Cerebellar nuclear complex (tissue), 1 donor: ENCODE measurements around the gene PTPRD.

ENCODE experiments used
- DNase-seq, 2 experiments: peaks; one replicate each; lab custom pipeline; 2025; lab: John Stamatoyannopoulos, UW

The PTPRD gene

DNA sequence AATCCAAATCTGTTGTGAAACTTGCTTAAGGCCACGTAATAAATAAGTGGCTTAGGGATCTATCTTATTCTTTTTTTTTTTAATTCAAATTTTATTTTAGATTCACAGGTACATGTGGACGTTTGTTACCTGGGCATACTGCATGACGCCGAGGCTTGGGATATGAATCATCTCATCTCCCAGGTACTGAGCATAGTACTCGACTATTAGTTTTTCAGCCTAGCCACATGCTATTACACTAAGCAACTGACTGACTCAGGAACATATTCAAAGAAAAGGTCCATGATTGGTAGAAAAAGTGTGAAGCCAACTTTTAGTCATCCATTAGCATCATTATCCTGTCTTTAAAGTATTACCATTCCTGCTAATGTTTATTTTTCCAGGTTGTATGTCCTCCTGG, 1709.7 kb downstream of the PTPRD start:
- no peak for DNase-seq

DNA sequence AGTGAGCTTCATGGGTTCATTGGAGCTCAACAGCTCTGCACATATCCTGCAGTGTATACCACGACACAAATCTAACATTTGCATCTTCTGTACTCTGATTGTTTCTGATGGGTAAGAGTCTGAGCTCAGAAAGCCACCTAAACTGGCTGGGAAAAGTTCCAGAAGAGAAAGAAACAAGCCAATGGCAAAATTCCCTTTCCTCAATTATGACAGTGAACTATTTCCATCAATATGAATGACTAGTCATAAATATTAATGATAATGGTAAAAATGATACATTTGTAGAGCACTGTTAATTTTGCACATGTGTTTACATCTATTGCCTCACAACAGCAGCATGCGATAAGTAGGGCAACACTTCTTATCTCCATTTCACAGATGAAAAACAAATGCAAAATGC, 1711.7 kb downstream of the PTPRD start:
- DNase-seq: no peak

DNA sequence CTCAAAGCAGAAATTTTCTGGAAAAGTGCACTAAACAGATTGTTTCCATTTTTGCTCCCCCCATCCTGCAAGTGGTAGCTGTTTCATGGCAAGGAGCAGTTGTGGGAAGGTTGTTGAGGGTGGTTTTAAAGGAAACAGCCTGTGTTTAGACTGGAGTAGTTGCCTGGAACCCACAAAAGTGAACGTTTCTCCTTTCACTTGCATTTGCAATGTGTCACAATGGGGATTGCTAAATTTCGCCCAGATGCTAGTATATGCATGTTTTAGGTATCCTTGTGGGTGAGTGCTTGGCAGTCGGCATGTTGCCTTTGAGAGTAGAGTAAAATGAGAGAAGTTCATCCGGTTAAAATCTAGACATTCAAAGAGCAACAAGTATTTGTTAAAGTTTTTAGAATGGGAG, 1713.3 kb downstream of the PTPRD start:
- DNase-seq: no peak

DNA sequence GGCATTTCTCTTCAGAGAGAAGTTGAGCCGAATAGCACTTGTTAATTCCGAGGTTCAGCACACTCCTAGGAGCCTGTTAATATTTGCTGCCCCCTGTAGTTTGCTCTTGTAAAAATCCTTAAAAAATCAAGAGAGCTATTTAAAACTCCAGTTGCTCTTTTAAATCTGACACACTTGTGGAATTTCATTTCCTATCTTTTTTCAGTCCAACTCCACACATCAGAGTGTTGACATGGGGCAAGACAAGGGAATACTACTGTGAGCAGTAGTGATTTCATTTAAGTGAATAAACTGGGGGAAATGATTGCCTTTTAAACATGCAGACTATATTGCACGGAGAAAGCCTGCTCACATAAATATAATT, 1717.0 kb downstream of the PTPRD start:
- peak in 1 of 2 experiments; percentile 26 for DNase-seq

DNA sequence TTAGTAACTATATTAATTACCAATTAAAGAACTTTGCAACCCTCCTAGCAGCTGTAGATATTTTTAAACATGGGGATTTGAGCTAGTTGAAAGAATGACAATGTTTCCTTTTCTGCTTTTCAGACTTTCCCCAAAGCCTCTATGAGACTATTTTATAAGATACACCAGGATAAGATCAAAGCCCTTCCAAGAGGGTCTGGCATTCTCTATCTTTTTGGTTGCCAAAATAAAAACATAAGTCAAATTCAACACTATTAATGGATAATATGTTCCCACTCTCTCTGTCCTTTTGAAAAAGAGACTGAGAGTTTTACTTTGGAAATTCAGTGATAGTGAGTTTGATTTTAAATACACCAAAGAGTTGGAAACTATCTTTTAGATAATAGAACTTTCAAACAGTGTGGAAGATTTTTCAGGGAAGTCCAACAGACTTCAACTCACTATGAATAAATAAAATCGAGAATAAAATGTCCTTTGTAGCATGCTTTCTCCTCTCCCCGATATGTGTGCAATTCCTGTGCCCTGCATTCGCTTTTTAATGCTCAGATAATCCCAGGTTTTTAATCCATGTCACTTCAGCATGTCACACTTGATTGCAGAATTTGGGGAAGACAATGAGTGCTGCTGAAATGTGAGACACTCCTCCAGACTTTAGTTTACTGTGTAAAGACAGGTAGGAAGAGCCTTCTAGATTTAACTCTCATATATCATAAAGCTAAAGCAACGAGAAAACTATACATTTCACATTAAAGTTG, 1717.5 kb downstream of the PTPRD start:
- no peak for DNase-seq

DNA sequence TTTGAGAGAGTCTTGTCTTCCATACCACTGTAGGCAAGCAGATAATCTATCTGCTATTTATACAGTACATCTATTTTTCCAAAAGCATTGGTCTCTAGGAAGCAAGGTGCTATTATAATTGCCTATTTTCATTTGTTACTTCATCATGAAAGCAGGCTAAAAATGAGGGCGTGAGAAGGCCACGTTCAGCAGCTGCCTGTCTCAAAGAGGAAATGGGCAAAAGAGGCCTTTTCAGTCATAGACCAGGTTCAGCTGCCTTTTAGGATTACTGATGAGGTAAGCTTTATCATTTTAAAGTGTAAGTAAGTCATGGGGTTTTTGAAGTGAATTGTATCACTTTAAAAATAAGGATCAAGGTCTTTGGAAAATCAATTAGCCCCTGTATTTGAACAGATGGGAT, 1722.1 kb downstream of the PTPRD start:
- no peak for DNase-seq

DNA sequence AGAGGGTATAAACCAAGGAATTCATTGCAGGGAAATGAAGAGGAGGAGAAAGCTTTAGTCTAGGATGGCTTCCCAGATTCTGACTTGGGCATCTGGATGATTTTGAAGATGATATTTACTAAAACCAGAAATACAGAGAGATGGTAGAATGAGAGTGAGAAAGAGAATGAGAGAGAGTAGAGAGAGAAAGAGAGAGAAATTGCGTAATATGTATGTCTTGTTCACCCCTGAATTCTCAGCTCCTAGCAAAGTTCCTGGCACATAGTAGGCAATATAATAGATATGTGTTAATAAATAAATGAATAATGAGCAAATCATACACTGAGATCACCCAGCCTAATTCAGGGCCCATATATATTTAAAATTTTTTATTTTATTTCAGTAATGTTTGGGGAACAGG, 1723.7 kb downstream of the PTPRD start:
- no peak for DNase-seq

DNA sequence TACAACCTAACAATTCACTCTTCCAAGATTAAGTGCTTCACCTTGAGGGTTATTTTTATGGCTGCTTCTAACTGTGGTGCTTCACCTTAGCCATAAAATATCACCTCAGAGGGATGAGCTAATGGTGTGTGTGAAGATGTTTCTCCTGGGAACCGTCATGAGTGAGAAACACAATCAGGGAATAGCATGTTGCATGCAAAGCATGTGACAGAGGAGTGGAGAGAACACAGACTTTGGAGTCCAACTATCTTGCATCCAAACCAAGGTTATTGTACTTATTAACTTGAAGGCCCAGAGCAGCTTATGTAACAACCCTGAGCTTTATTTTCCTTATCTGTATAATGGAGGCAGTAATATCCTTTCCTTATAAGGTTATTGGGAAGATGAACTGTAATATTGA, 1724.2 kb downstream of the PTPRD start:
- DNase-seq: no peak

DNA sequence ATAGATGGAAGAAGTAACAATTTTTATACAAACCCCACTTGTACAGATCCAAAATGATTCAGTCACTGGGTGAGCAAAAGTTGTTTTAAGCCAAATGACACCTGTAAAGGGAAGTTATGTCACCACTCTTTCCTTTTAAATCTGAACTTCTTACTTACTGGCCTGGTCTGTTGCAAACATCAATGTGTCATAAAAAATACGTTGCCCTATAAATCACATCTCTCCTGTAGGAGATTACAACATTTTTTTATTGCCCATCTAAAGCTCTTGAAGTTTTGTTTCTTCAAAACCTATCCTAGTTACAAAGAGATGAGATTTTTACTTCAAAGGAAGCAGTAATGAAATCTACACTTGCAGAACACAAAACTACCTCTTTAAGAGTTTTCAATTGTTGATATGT, 1725.4 kb downstream of the PTPRD start:
- no peak for DNase-seq

DNA sequence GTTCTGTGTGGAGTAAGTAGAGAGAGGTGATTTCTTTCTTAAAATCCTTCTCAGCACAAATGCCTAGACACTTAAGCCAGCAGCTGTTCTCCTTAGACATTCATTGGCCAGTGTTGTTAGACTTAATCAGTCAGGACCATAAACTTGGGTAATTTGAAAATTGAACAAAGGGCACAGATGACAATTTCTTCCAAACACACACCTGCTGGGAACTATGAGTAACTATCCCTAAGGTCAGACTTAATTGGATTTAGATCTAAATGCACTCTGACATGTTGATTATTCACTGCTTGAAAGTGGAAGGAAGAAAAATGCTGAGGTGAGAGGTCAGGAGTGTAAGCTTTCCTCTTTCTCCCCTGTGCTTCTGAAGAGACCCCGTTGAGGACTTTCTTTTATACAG, 1729.5 kb downstream of the PTPRD start:
- DNase-seq: no peak

DNA sequence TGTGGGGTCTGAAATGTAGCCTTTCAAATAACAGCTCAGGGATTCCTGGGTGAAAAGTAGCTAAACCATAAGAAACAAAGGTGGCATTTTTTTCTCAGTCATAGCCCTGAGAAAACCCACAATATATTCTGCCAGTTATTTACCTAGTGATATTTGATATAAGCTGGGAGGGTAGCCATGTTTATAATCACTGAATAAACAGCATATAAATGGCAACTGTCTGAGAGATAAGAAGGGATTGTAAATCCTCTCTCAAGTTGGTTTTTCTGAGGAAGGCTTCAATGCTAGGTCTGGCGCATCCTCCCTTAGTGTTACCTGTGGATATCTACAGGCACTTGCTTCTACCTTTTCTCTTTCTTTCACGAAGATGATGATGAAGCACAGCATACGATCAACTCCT, 1732.7 kb downstream of the PTPRD start:
- DNase-seq: no peak

DNA sequence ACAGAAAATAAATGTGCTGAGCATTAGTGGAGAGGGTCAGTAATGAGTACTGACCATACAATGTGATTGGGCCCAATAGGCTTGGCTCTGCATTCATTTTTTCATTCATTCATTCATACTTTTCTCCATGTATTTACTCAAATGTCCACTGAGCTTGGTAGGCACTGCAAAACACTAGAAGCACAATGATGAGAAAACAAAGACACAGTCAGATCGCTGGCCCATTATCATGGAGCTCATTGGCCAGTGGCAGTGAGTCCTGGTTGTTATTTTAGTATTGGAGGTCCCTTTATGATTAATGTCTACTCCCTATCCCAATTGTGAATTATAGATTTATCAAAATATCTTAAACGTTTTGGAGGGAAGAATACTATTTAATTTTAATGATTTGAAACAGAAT, 1733.5 kb downstream of the PTPRD start:
- no peak for DNase-seq

DNA sequence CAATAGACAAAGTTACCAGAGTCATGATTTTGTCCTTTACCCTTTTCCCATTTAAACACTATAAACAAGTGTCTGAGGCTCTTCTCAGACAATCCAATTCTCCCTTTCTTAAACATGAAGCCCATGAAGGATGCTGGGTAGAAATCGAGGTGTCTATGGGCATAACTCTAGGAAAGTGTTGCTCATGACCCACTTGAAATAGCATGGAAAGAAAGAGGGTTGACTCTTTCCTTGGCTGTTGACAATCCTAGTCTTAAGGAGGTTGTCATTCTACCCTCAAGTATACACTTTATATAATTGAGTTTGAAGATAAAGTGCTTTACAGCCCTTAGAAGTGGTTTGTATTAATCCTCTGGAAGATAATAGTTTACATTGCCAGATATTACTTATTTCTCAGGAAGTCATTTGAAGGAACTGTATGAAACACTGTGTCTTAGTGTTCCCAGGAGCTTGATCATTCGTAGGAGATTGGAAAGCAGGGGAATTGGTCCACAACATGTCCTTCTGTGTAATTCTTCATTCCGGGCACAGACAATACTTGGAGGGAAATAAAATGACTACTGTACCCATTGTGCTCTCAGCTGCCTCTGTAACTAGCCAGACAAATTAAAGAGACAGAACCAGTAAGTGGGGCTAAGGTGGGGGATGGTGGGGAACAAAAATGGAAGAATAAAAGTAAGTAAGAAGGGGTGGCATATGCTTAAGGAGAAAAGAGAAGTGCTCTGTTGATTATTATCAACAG, 1734.9 kb downstream of the PTPRD start:
- no peak for DNase-seq

DNA sequence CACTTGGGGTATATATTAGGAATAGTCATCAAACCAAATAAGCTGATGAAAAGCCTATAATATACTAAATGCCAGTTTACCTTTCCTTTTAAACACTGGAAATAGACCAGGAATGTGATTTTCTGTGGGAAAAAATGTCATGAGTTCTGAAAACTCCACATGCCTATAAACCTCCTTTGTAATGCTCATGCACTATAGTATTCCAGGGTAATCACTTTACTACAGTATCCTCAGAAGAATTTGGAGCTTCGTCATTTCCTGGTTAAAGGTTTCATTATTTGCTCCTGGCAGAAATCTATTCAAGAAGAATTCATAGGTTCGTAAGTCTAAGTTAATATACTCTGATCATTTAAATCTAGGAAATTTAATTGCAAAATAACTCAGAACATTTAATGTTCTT, 1736.5 kb downstream of the PTPRD start:
- DNase-seq: no peak

DNA sequence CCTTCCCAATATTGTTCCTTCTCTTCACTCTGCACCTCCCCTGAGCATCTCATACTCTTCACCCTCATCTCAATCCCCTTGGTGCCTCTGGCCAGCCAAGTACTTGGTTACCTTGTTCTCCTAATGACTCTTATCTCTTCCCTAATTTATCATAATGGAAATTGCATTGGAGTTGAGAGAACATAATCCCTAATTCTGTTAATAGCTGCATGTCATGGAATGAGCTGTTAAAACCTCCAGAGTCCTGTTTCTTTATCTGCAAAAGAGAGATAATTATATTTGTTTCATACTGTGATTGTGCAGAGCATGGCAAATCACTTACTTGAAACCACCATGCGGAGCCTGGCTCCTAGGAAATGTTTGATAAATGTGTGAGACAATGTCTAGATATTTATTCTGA, 1738.3 kb downstream of the PTPRD start:
- no peak for DNase-seq

DNA sequence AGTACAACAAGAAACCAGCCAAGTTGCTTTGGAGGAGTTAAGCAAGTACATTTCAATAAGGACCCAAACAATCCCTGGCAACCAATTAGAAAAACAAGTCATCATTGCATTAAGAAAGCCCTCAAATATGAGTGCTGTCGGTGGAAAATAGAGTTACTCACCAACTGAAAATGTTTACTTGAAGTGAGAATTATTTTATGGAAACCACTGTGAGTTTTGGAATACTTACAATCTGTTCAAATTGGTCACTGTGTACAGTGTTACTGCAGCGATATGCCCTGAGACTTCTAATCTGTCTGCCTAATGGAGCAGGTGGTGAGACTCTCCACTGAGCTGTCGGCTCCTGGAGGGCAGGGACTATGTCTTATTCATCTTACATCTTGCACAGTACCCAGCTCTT, 1740.0 kb downstream of the PTPRD start:
- no peak for DNase-seq

DNA sequence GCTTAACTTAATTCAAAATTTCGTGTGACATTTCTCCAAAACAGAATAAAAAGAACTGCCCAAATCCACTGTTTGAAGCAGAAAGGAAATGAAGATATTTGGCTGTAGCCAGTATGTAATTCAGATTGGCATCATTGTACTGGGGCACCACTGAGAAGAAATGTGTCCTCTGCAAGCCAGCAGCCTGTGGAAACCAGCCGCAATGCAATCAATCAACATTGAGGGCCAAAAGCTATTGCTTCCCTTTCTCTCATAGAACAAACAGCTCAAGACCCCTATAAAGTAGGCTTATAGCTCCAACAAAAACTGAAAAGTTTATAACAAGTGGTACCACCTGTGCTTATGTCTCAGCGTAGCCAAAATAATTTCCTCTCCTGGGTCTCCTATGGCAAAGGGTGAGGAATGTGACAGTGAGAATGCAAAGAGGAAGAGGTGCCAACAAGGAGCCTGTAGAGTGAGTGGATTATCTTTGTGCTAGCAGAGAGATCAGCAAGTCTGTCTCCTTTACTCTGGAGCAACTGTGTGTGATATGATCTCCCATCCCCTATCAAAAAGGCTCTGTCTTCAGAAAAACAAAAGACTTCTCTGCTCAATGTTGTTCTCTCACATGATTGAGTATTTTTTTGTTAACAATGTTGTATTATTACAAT, 1740.9 kb downstream of the PTPRD start:
- no peak for DNase-seq

DNA sequence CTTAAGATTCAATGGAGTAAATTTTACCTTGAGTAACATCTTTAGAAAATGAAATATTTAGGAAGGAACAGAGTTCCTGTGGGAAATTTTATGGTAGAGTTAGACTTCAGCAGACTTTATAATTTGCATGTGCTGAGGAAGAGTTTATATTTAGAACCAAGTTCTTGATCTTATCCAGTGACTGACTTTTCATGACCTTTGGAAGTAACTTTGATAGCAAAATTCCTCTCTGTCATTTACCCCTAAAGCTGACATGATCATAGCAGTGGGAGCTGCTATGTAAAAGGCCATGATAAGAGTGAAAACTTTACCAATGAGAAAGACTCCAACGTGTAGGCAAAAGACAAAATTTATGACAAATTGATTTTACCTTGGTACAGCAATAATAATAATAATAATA, 1741.4 kb downstream of the PTPRD start:
- no peak for DNase-seq

DNA sequence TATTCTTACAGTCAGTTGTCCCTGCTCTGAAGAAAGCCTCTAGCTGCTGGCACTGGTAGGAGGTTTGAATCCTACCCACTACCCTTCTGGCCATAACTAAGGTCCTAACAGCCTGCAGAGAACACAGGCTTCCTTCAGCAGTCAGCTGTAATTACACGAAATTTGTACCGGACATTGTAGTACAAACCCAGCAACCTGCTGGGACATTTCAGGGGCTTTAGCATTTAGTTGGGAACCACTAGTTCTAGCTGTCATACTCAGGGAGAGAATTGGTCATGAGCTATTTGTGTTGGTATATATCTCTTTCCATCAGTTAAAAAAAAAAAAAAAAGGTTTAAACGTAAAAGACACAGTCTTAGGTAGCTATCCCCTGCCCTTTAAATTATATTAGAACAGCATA, 1743.0 kb downstream of the PTPRD start:
- no peak for DNase-seq

DNA sequence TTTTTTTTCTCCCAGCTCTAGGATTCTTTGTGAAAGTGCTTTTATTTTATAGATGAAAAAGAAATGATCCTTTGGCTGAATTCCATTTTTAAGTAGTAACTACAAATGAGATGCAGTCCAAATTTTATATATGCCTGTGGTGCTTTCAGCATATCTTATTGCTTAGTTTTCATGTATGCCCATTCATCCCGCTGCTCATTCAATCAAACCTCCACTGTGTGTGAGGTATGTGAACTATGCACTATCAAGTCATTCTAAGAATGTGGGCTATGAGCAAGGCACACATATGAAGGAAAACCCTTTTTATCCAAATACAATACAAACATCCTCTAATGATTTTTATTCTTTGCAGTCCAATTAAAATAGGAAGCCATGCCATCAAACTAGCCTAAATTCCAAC, 1744.2 kb downstream of the PTPRD start:
- DNase-seq: no peak

DNA sequence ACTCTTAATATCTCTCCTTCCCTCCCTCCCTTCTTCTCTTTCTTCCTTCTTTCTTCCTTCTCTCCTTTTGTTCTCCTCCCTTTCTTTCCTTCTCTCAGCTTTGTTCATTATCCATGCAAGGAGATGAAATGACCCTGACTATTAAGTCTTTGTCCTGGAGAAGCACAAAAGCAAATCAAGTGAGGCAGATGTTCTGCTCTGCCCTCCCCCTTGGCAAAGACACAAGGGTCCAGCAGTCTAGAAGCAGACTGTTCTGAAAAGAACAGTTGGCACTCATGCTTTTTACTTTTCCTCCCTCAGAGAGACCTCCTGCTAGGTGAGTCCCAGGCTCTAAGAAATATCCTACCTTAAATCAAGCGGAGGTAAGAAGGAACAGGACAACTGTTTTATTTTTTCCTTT, 1745.7 kb downstream of the PTPRD start:
- DNase-seq: no peak

DNA sequence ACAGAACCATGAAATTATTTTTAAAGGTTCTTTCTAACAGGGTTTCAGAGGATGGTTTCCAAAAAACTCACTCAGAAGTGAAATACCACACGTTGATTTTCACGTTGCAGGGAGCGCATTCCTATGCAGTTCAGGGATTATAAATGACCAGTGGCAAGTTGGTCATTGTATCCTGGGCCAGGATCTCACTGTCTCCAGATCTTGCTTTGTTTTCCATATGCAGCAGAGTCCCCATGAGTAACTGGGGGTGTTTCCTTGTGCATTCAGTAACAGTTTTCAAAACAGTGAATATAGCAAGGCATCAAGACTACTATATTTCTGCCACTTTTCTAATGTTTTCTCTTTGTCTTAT, 1748.3 kb downstream of the PTPRD start:
- no peak for DNase-seq

DNA sequence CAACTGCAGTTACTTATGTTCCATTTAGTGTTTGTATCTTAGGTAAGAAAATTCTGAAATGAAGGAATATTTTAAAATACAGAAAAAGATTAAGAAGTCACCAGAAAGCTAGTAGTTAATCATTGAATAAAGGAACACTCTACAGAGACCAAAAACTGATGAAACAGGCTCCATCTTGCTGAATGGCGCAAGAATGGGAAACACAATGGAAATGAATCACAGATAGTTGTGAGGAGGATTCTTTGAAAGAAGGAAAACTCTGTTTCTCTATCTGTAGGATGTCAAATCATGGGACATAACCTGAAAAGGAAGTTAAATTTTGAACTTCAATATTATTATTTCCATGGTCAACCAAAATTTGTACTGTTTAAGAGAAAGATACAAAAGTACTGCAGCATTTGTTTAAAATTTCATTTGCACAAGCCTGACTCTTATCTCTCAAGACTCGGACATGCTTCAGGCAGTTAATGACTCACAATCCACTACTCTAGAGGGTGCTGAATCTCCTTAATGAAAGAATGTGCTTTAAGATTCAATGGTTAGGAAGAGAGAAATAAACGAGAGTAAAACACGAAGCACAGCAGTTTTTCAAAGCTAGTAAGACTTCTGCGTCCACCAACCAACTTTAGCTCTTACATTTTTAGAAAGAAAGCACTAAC, 1748.8 kb downstream of the PTPRD start:
- DNase-seq: no peak
